ENCODE results near the gene UBIAD1.
"Not testable (repeated sequence)": the region's sequence is repeated elsewhere in the genome, so short reads cannot be mapped to it uniquely, and the experiment has no call there.

The UBIAD1 gene

GRCh38 chr1:11286735-11287410 lies 13.9 kb downstream of the UBIAD1 start:
- in situ Hi-C loops (cut with HindIII; ENCODE audit: low sequenced_read_pairs) = no loop called here
- DNase-seq (ENCODE audit: low read depth, low spot score) = peak; percentile 49

DNA sequence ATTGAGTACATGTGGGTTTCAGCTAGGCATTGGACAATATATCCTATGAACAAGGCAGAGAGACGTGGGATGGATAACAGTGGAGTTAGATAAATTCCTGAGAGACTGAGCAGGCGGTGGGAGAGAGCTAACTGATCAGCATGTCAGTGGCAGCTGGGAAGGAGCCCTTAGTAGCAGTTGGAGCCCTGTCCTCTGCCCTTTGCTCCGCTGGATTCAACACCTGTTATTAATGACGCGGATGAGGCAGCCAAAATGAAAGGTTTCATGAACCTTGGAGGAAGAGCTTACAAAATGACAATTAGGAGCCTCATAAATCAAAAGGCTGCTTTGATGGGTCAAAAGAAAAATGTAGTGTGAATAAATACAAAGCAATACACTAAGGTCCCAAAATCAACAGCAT lies 16.1 kb downstream of the UBIAD1 start:
- TF ChIP-seq, protein P1, sequence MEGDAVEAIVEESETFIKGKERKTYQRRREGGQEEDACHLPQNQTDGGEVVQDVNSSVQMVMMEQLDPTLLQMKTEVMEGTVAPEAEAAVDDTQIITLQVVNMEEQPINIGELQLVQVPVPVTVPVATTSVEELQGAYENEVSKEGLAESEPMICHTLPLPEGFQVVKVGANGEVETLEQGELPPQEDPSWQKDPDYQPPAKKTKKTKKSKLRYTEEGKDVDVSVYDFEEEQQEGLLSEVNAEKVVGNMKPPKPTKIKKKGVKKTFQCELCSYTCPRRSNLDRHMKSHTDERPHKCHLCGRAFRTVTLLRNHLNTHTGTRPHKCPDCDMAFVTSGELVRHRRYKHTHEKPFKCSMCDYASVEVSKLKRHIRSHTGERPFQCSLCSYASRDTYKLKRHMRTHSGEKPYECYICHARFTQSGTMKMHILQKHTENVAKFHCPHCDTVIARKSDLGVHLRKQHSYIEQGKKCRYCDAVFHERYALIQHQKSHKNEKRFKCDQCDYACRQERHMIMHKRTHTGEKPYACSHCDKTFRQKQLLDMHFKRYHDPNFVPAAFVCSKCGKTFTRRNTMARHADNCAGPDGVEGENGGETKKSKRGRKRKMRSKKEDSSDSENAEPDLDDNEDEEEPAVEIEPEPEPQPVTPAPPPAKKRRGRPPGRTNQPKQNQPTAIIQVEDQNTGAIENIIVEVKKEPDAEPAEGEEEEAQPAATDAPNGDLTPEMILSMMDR (IDR thresholded peaks at IDR 0.05; ENCODE audit: low read depth, low read length) = no peak
- no peak for DNase-seq (ENCODE audit: low read depth, low spot score)
- in situ Hi-C loops (cut with HindIII; ENCODE audit: low sequenced_read_pairs) = no loop called here
- no peak overlapping the region for H3K4me3 ChIP-seq (ENCODE audit: low read depth, low read length)

More at GRCh38 chr1:11286735-11287410, 13.9 kb downstream of the UBIAD1 start:
- no peak overlapping the region for H3K4me3 ChIP-seq (ENCODE audit: low read depth, low read length)
- TF ChIP-seq, protein P1 (IDR thresholded peaks at IDR 0.05; ENCODE audit: low read depth, low read length) = no peak

GRCh38 chr1:11291049-11291448 lies 18.1 kb downstream of the UBIAD1 start:
- TF ChIP-seq, protein P1 (IDR thresholded peaks at IDR 0.05; ENCODE audit: low read depth, low read length) = no peak
- in situ Hi-C loops (cut with HindIII; ENCODE audit: low sequenced_read_pairs) = no loop called here
- no peak for DNase-seq (ENCODE audit: low read depth, low spot score)
- no peak overlapping the region for H3K4me3 ChIP-seq (ENCODE audit: low read depth, low read length)

DNA sequence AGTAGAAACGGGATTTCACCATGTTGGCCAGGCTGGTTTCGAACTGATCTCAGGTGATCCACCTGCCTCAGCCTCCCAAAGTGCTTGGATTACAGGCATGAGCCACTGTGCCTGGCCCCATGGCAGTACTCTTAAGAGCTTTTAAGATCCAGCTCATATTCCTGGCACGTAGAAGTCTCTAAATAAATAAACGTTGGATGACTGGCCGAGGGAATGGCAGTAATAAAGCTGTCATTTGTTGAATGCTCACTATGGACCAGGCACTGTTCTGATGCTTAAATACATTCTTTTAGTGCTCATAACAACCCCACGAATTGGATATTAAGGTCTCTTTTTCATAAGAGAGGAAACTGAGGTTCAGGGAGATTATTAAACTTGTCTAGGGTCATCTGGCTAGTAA lies 20.9 kb downstream of the UBIAD1 start:
- in situ Hi-C loops (cut with HindIII; ENCODE audit: low sequenced_read_pairs) = no loop called here
- DNase-seq (ENCODE audit: low read depth, low spot score) = no peak
- TF ChIP-seq, protein P1 (IDR thresholded peaks at IDR 0.05; ENCODE audit: low read depth, low read length) = no peak
- H3K4me3 ChIP-seq (ENCODE audit: low read depth, low read length) = no peak overlapping the region

DNA sequence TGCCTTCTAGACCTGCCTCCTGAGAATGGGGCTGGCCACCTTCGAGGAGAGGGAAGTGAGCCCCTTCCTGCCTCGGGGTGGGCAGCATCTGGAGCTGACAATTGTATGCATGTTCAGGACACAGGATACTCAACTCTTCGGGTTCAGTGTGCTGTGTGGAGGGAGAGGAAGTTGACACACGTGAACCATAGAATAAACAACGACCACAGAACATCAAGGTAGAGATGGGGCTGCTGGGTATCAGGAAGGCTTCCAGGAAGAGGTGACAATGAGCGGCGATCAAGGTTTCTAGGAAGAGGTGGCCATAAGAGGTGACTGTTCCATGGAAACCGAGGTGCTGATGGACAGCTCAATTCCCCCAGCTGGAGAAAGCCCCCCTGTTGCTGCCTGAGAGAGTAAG lies 22.0 kb downstream of the UBIAD1 start:
- TF ChIP-seq, protein P1 (IDR thresholded peaks at IDR 0.05; ENCODE audit: low read depth, low read length) = no peak
- in situ Hi-C loops (cut with HindIII; ENCODE audit: low sequenced_read_pairs) = no loop called here
- DNase-seq (ENCODE audit: low read depth, low spot score) = no peak
- H3K4me3 ChIP-seq (ENCODE audit: low read depth, low read length) = no peak overlapping the region

GRCh38 chr1:11295905-11296304 lies 22.9 kb downstream of the UBIAD1 start:
- DNase-seq (ENCODE audit: low read depth, low spot score) = no peak
- in situ Hi-C loops (cut with HindIII; ENCODE audit: low sequenced_read_pairs) = no loop called here
- TF ChIP-seq, protein P1 (IDR thresholded peaks at IDR 0.05; ENCODE audit: low read depth, low read length) = no peak
- H3K4me3 ChIP-seq (ENCODE audit: low read depth, low read length) = no peak overlapping the region

DNA sequence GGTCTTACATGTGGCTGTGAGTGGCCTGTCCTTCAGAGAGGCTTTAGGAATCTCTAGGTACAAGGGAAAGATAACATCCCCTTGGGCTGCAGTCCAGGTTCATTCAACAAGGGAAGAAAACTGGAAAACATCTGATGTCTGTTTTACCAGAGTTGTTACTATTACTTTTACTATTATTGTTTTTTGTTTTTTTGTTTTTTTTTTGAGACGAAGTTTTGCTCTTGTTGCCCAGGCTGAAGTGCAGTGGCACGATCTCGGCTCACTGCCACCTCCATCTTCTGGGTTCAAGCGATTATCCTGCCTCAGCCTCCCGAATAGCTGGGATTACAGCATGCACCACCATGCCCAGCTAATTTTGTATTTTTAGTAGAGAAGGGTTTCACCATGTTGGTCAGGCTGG lies 24.8 kb downstream of the UBIAD1 start:
- in situ Hi-C loops (cut with HindIII; ENCODE audit: low sequenced_read_pairs); H3K4me3 ChIP-seq (ENCODE audit: low read depth, low read length); DNase-seq (ENCODE audit: low read depth, low spot score): not testable (repeated sequence)

All from astrocyte of the spinal cord (primary cell).